DLD1 (cell line): ENCODE data around the gene GHDC.
"Not testable (repeated sequence)": the region's sequence is repeated elsewhere in the genome, so short reads cannot be mapped to it uniquely, and the experiment has no call there.

Source experiments
- in situ Hi-C: cut with HindIII; loops from 2 replicates; pipeline ENCODE4 v1.10.0; 2017; ENCODE audit warnings: low sequenced_read_pairs

Gene GHDC

DNA sequence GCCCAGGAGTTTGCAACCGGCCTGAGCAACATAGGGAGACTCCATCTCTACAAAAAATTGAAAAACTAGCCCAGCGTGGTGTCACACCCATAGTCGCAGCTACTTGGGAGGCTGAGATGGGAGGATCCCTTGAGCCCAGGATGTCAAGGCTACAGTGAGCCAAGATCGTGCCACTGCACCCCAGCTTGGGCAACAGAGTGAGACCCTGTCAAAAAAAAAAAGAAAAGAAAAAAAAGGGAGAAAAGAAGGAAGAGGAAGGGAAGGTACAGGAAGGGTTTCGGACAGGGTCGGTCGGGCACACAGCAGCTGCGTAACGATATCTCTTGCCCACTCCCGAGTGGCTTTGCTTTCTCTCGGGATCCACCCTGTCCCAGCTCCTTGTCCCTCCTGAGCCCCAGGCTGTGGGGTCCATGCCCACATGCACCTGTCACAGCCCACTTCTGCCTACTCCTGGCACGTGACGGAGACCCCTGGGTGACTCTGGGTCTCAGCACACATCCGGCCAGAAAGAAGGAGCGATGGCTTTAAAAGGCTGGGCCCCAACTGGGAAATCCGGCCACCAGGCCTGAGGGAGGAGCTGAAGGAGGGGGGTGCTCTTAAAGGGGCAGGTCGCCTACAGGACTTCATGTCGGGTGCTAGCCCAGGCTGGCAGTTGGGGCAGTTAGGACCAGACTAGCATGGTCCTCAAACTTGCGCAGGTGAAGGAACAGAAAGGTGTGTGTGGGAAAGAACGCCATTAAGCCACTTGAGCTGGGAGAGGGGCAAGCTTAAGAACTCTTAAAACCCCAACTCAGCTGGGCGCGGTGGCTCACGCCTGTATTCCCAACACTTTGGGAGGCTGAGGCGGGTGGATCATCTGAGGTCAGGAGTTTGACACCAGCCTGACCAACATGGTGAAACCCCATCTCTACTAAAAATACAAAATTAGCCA lies at the start of gene GHDC:
GHDC (minus strand) TSS at position 526 of the 931 bp plus-strand sequence. CDS start 913 bp downstream, outside the sequence.
- in situ Hi-C loops: no loop called here

DNA sequence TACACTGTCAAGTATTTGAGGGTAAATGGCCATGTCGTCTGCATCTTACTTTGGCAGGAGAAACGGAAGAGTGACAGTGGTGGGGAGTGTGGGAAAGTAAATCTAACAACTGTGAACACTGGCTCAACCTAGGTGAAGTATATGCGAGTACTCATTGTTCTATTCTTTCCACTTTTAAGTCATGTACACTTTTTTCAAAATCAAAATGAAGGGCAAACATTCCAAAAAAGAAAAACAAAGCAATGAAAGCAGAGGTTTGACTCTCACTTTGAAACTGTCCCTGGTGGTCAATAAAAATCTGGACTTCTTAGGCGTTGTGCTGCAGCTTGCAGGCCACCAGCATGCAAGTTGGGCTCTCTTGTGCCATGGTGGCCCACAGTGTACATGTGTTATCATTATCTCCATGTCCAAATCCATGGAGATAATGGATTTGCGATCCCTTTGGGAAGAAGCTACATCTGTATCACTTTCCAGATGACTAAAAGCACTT lies 49.2 kb upstream of the GHDC start:
- in situ Hi-C loops: no loop called here

- in situ Hi-C loops: no loop called here
These were observed 47.6 kb upstream of the GHDC start for GRCh38 chr17:42241871-42242270.

GRCh38 chr17:42240863-42241262 lies 46.6 kb upstream of the GHDC start:
- in situ Hi-C loops: not testable (repeated sequence)

DNA sequence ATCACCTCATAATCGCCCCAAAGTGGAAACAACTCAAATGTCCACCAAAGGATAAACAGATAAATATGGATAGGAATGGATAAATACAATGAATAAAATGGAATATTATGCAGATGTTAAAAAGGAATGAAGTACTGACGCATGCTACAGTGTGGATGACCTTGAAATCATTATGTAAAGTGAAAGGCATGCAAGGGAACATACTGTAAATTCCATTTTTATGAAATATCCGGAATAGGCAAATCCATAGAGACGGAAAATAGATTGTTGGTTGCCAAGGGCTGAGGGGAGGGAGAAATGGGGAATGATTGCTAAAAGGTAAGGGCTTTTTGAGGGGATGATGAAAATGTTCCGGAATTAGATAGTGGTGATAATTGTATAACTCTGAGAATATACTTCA lies 45.9 kb upstream of the GHDC start:
- in situ Hi-C loops: no loop called here

GRCh38 chr17:42239576-42239975 lies 45.3 kb upstream of the GHDC start:
- in situ Hi-C loops: not testable (repeated sequence)

GRCh38 chr17:42236760-42237159 lies 42.5 kb upstream of the GHDC start:
- in situ Hi-C loops: no loop called here

GRCh38 chr17:42233994-42234393 lies 39.7 kb upstream of the GHDC start:
- in situ Hi-C loops: no loop called here

- in situ Hi-C loops: no loop called here
These were observed 38.9 kb upstream of the GHDC start for GRCh38 chr17:42233156-42233555.

- in situ Hi-C loops: no loop called here
These were observed 35.9 kb upstream of the GHDC start for GRCh38 chr17:42230225-42230624.

DNA sequence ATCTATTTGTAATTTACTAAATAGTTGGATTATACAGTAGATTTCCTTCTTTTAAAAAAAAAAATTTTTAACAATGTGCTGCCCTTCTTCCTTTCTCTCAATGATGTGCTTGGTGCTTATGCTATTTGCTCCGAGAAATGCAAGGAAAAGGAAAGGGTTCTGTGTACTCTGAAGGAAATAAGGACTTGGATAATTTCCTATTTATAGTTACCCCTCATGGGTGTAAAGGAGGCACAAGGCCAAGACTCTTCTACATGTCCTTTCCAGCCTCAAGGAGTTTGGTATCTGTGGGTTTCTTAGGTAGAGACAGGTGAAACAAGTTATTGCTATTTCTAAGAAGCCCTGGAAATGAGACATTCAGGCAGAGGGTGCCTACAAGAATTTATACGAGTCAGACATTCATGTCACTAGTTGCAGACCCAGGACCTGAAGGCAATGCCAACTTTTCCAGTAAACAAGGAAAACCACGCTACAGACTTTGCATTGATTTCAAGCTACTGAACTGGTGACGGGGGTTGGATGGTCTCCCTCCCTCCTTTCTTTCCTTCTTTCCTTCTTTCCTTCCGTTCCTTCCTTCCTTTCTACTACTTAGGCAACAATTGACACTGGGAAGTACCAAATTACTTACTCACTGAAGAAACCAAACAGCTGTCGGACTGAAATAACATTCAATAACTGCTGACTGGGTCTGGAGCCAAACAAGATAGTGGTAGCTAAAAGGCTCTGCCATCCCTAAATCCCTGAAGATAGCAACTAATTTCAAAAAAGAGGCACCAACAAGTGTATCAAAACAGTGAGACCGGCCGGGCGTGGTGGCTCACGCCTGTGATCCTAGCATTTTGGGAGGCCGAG lies 33.8 kb upstream of the GHDC start:
- in situ Hi-C loops: no loop called here

DNA sequence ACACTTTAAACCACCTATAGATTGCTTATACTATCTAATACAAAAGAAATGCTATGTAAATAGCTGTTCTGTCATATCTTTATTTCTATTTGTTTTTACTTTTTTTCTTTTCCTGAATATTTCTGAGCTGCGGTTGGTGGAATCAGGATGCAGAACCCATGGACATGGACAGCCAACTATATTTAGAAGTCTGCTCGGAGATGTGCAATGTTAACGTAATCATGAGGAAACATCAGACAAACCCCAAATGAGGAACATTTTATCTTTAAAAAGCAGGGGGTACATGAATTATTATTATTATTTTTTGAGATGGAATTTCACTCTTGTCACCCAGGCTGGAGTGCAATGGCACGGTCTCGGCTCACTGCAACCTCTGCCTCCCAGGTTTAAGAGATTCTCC lies 31.4 kb upstream of the GHDC start:
- in situ Hi-C loops: no loop called here

GRCh38 chr17:42224651-42225050 lies 30.4 kb upstream of the GHDC start:
- in situ Hi-C loops: no loop called here

DNA sequence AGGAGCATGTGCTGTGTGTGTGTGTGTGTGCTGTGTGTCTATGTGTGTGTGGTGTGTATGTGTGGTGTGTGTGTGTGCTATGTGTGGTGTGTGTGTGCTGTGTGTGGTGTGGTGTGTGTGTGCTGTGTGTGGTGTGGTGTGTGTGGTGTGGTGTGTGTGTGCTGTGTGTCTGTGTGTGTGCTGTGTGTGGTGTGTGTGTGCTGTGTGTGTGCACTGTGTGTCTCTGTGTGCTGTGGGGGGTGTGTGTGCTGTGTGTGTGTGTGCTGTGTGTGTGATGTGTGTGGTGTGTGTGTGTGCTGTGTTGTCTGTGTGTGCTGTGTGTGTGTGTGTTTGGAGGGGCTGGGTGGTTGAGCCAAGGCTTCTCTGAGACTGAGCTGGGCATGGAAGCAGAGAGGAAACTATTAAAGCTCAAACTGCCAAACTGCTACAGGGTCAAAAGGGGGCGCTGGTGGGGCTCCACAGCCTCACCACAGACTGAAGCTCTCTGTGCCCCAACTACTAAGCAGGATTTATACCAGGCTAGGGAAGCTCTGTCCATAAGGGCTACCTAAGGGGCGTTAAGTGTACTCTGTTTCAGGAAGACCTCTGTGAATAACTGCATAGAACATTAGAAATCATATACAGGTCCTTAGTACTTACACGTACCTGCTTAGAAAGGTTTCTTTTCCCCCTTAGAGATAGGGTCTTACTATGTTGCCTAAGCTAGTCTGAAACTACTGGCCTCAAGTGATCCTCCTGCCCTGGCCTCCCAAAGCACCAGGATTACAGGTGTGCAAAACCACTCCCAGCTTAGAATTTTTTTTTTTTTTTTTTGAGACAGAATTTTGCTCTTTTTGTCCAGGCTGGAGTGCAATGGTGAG lies 27.8 kb upstream of the GHDC start:
- in situ Hi-C loops: no loop called here

GRCh38 chr17:42219280-42219679 lies 25.0 kb upstream of the GHDC start:
- in situ Hi-C loops: not testable (repeated sequence)

DNA sequence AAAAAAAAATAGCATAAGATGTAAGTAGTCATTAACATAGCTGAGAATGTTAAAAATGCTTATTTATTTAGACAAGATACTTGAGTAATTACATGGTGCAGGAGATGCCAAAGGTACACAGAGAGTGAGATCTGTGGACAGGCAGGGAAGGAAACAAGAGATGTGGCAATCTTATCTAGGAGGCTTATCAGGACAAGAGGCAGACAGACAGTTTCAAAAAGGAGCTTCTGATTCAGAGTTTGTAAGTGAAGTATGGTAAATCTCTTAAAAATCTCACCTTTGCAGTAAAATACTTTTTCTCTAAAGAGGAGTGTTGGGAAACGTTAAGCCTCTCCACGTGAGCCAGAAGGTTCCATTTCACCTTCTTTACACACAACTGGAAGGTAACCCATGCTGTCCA lies 19.9 kb upstream of the GHDC start:
- in situ Hi-C loops: no loop called here

- in situ Hi-C loops: no loop called here
These were observed 18.1 kb upstream of the GHDC start for GRCh38 chr17:42212382-42212781.

GRCh38 chr17:42211921-42212341 lies 17.6 kb upstream of the GHDC start:
- in situ Hi-C loops: not testable (repeated sequence)

DNA sequence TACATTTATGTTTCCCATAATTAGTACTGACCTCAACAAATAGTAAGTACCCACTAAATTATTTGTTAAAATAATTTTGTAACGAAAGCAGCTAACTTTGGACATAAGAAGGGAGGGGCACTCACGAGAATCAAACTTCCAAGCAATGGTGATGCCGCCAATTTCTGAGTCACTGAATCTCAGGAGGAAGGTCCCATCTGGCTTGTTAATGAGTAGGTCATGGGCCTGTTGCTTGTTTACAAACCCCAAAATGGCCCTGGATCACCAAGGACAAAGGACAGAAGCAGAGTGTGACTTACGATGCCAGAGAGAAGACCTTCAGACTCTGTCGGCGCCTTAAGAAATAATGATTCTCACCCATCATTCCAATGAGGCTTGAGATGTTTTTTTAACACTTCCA lies 15.8 kb upstream of the GHDC start:
- in situ Hi-C loops: no loop called here

- in situ Hi-C loops: not testable (repeated sequence)
These were observed 11.9 kb upstream of the GHDC start for GRCh38 chr17:42206153-42206612.
